GM12872 (cell line): Measurements from ENCODE around the gene DHRS7.

ENCODE experiments used
- CTCF ChIP-seq: IDR thresholded peaks from 3 replicates; pipeline ENCODE4 v1.5.1; 2011; ENCODE audit warnings: low read depth, mild to moderate bottlenecking, low read length, moderate library complexity; ENCODE audit not compliant: insufficient read depth

Gene DHRS7

GRCh38 chr14:60184146-60184904 is 19.1 kb upstream of the DHRS7 start:
- TF ChIP-seq CTCF, result peak; percentile 43; the same call in 2 of the 3 replicates

GRCh38 chr14:60183741-60184140 is 18.5 kb upstream of the DHRS7 start:
- no peak for TF ChIP-seq CTCF

- no peak for TF ChIP-seq CTCF
Measured at GRCh38 chr14:60183138-60183537, 17.9 kb upstream of the DHRS7 start.

- TF ChIP-seq CTCF, result no peak
Measured at GRCh38 chr14:60179431-60179869, 14.3 kb upstream of the DHRS7 start.

GRCh38 chr14:60178820-60179219 is 13.6 kb upstream of the DHRS7 start:
- TF ChIP-seq CTCF, result no peak

- no peak for TF ChIP-seq CTCF
Measured at GRCh38 chr14:60178164-60178563, 13.0 kb upstream of the DHRS7 start.

- TF ChIP-seq CTCF, result no peak
Measured at GRCh38 chr14:60175255-60175902, 10.2 kb upstream of the DHRS7 start.
